ENCODE data around the gene RAD51B.

Gene RAD51B

GRCh38 chr14:67900231-67900630, 80.7 kb downstream of the RAD51B start:
- DNase-seq (ENCODE audit: low spot score in 2 of 2), result no peak
- H3K27me3 Mint-ChIP-seq, result no peaks in the 10 kb centered on the region
- no peak overlapping the region for H3K4me3 Mint-ChIP-seq
- peaks cover 27% of the 10 kb centered on the region for H3K36me3 Mint-ChIP-seq
- peaks cover 6% of the 10 kb centered on the region for H3K9me3 Mint-ChIP-seq
- no peaks in the 10 kb centered on the region for H3K4me1 Mint-ChIP-seq
- no peak overlapping the region for H3K27ac Mint-ChIP-seq
- ATAC-seq (ENCODE audit: low read depth), result no peak

GRCh38 chr14:67908052-67908754, 88.6 kb downstream of the RAD51B start:
- Mint-ChIP-seq H3K4me3 (no peak overlapping the region), H3K36me3 (peaks cover 28% of the 10 kb centered on the region), H3K27me3 (no peaks in the 10 kb centered on the region), H3K9me3 (peaks cover 4% of the 10 kb centered on the region), H3K4me1 (peaks cover 2% of the 10 kb centered on the region), H3K27ac (no peak overlapping the region)
- DNase-seq (ENCODE audit: low spot score in 2 of 2), result no peak
- no peak for ATAC-seq (ENCODE audit: low read depth)

- Mint-ChIP-seq H3K9me3 (peaks cover 2% of the 10 kb centered on the region), H3K27ac (no peak overlapping the region), H3K36me3 (peaks cover 7% of the 10 kb centered on the region), H3K4me1 (peaks cover 2% of the 10 kb centered on the region), H3K27me3 (no peaks in the 10 kb centered on the region), H3K4me3 (no peak overlapping the region)
- DNase-seq (ENCODE audit: low spot score in 2 of 2) (no peak), ATAC-seq (ENCODE audit: low read depth) (no peak)
These were observed 92.0 kb downstream of the RAD51B start for GRCh38 chr14:67911562-67911961.

GRCh38 chr14:67916430-67916829, 96.9 kb downstream of the RAD51B start:
- H3K4me1 Mint-ChIP-seq, result no peaks in the 10 kb centered on the region
- DNase-seq (ENCODE audit: low spot score in 2 of 2) (no peak), ATAC-seq (ENCODE audit: low read depth) (no peak)
- H3K4me3 Mint-ChIP-seq, result no peak overlapping the region
- no peaks in the 10 kb centered on the region for H3K36me3 Mint-ChIP-seq
- H3K27ac Mint-ChIP-seq, result no peak overlapping the region
- H3K9me3 Mint-ChIP-seq, result no peaks in the 10 kb centered on the region
- H3K27me3 Mint-ChIP-seq, result no peaks in the 10 kb centered on the region

GRCh38 chr14:67917006-67917405, 97.4 kb downstream of the RAD51B start:
- DNase-seq (ENCODE audit: low spot score in 2 of 2) (no peak), ATAC-seq (ENCODE audit: low read depth) (no peak)
- Mint-ChIP-seq H3K4me1 (peaks cover under 1% of the 10 kb centered on the region), H3K36me3 (no peaks in the 10 kb centered on the region), H3K27ac (no peak overlapping the region), H3K27me3 (no peaks in the 10 kb centered on the region), H3K4me3 (no peak overlapping the region), H3K9me3 (no peaks in the 10 kb centered on the region)

- Mint-ChIP-seq H3K27me3 (no peaks in the 10 kb centered on the region), H3K4me3 (no peak overlapping the region), H3K36me3 (peaks cover 3% of the 10 kb centered on the region), H3K27ac (no peak overlapping the region), H3K9me3 (no peaks in the 10 kb centered on the region), H3K4me1 (peaks cover 2% of the 10 kb centered on the region)
- DNase-seq (ENCODE audit: low spot score in 2 of 2) (no peak), ATAC-seq (ENCODE audit: low read depth) (no peak)
These were observed 99.3 kb downstream of the RAD51B start for GRCh38 chr14:67918838-67919237.

GRCh38 chr14:67919259-67920032, 99.9 kb downstream of the RAD51B start:
- Mint-ChIP-seq H3K9me3 (no peaks in the 10 kb centered on the region), H3K4me3 (no peak overlapping the region)

GRCh38 chr14:67926821-67927220, 107.2 kb downstream of the RAD51B start:
- peaks cover 20% of the 10 kb centered on the region for H3K9me3 Mint-ChIP-seq

More at GRCh38 chr14:67919259-67920032, 99.9 kb downstream of the RAD51B start:
- DNase-seq (ENCODE audit: low spot score in 2 of 2) (no peak), ATAC-seq (ENCODE audit: low read depth) (no peak)
- Mint-ChIP-seq H3K36me3 (peaks cover 8% of the 10 kb centered on the region), H3K27me3 (no peaks in the 10 kb centered on the region), H3K4me1 (peaks cover 2% of the 10 kb centered on the region), H3K27ac (no peak overlapping the region)

GRCh38 chr14:67927244-67927643, 107.7 kb downstream of the RAD51B start:
- ATAC-seq (ENCODE audit: low read depth) (no peak), DNase-seq (ENCODE audit: low spot score in 2 of 2) (no peak)
- Mint-ChIP-seq H3K9me3 (peaks cover 21% of the 10 kb centered on the region), H3K4me3 (no peak overlapping the region), H3K27me3 (no peaks in the 10 kb centered on the region), H3K4me1 (no peaks in the 10 kb centered on the region), H3K27ac (no peak overlapping the region), H3K36me3 (peaks cover 41% of the 10 kb centered on the region)

More at GRCh38 chr14:67926821-67927220, 107.2 kb downstream of the RAD51B start:
- peaks cover 2% of the 10 kb centered on the region for H3K4me1 Mint-ChIP-seq
- H3K27ac Mint-ChIP-seq, result no peak overlapping the region
- no peak overlapping the region for H3K4me3 Mint-ChIP-seq
- H3K36me3 Mint-ChIP-seq, result peaks cover 37% of the 10 kb centered on the region
- ATAC-seq (ENCODE audit: low read depth) (no peak), DNase-seq (ENCODE audit: low spot score in 2 of 2) (no peak)
- no peaks in the 10 kb centered on the region for H3K27me3 Mint-ChIP-seq

- no peak for DNase-seq (ENCODE audit: low spot score in 2 of 2)
- peaks cover 38% of the 10 kb centered on the region for H3K36me3 Mint-ChIP-seq
- no peak overlapping the region for H3K27ac Mint-ChIP-seq
- H3K27me3 Mint-ChIP-seq, result no peaks in the 10 kb centered on the region
- H3K4me3 Mint-ChIP-seq, result no peak overlapping the region
- no peaks in the 10 kb centered on the region for H3K4me1 Mint-ChIP-seq
- ATAC-seq (ENCODE audit: low read depth), result no peak
- peaks cover 21% of the 10 kb centered on the region for H3K9me3 Mint-ChIP-seq
These were observed 108.8 kb downstream of the RAD51B start for GRCh38 chr14:67928375-67928774.

- H3K9me3 Mint-ChIP-seq, result peaks cover 16% of the 10 kb centered on the region
- H3K4me1 Mint-ChIP-seq, result peaks cover 2% of the 10 kb centered on the region
- ATAC-seq (ENCODE audit: low read depth) (no peak), DNase-seq (ENCODE audit: low spot score in 2 of 2) (no peak)
- no peak overlapping the region for H3K4me3 Mint-ChIP-seq
- H3K36me3 Mint-ChIP-seq, result peaks cover 16% of the 10 kb centered on the region
- no peaks in the 10 kb centered on the region for H3K27me3 Mint-ChIP-seq
- H3K27ac Mint-ChIP-seq, result no peak overlapping the region
These were observed 113.2 kb downstream of the RAD51B start for GRCh38 chr14:67932708-67933246.

- ATAC-seq (ENCODE audit: low read depth), result no peak
- Mint-ChIP-seq H3K4me1 (peaks cover 2% of the 10 kb centered on the region), H3K4me3 (no peak overlapping the region), H3K9me3 (peaks cover 14% of the 10 kb centered on the region), H3K27ac (no peak overlapping the region), H3K27me3 (no peaks in the 10 kb centered on the region), H3K36me3 (peaks cover 13% of the 10 kb centered on the region)
- no peak for DNase-seq (ENCODE audit: low spot score in 2 of 2)
These were observed 113.7 kb downstream of the RAD51B start for GRCh38 chr14:67933266-67933665.

- Mint-ChIP-seq H3K4me3 (no peak overlapping the region), H3K4me1 (peaks cover 2% of the 10 kb centered on the region), H3K27ac (no peak overlapping the region), H3K27me3 (no peaks in the 10 kb centered on the region), H3K36me3 (peaks cover 9% of the 10 kb centered on the region), H3K9me3 (peaks cover 12% of the 10 kb centered on the region)
- peak in 1 of 2 donors; percentile 16 for DNase-seq (ENCODE audit: low spot score in 2 of 2)
- ATAC-seq (ENCODE audit: low read depth), result peak; percentile 85
These were observed 114.5 kb downstream of the RAD51B start for GRCh38 chr14:67934087-67934486.

- DNase-seq (ENCODE audit: low spot score in 2 of 2), result no peak
- ATAC-seq (ENCODE audit: low read depth), result no peak
- no peak overlapping the region for H3K4me3 Mint-ChIP-seq
- H3K36me3 Mint-ChIP-seq, result peaks cover 9% of the 10 kb centered on the region
- H3K27ac Mint-ChIP-seq, result no peak overlapping the region
- peaks cover 2% of the 10 kb centered on the region for H3K4me1 Mint-ChIP-seq
- H3K9me3 Mint-ChIP-seq, result peaks cover 8% of the 10 kb centered on the region
- H3K27me3 Mint-ChIP-seq, result no peaks in the 10 kb centered on the region
These were observed 115.3 kb downstream of the RAD51B start for GRCh38 chr14:67934862-67935261.

Data from memory B cell (primary cell).